Umbilical cord (tissue), 2 donors: ENCODE data around the gene SGCD. TPM values are rescaled to one million over a fixed set of nuclear protein-coding genes. Genes with fewer than 3 reads are reported as not detected.
A peak's percentile ranks its signal among the peaks of the same experiment; 100 is the strongest.
"Not testable (repeated sequence)": the region's sequence is repeated elsewhere in the genome, so short reads cannot be mapped to it uniquely, and the experiment has no call there.

Experiments used
- DNase-seq: peaks from one replicate; pipeline ENCODE4 v3.0.0-alpha.2; 2015; ENCODE audit warnings: low spot score
- total RNA-seq: library from RNA; depleted of rRNA; stranded (reverse); fragments of >200 nt; gene quantifications from one replicate; pipeline ENCODE4 v1.2.3, GENCODE V29; 2014; ENCODE audit warnings: low replicate concordance; ENCODE audit not compliant: insufficient read depth

SGCD gene
- total RNA-seq, 1 donor from 2014 or later: 43.8 TPM

GRCh38 chr5:156560002-156560401 is 233.0 kb downstream of the SGCD start:
- no peak for DNase-seq

- no peak for DNase-seq
These were observed 234.7 kb downstream of the SGCD start for GRCh38 chr5:156561651-156562050.

GRCh38 chr5:156570615-156571014 is 243.7 kb downstream of the SGCD start:
- DNase-seq: no peak

GRCh38 chr5:156581725-156582124 is 254.8 kb downstream of the SGCD start:
- DNase-seq: no peak

- DNase-seq: no peak
These were observed 255.2 kb downstream of the SGCD start for GRCh38 chr5:156582193-156582598.

GRCh38 chr5:156584871-156585270 is 257.9 kb downstream of the SGCD start:
- peak; percentile 21 for DNase-seq

GRCh38 chr5:156585999-156586398 is 259.0 kb downstream of the SGCD start:
- no peak for DNase-seq

GRCh38 chr5:156587012-156587411 is 260.0 kb downstream of the SGCD start:
- no peak for DNase-seq

GRCh38 chr5:156588306-156588705 is 261.3 kb downstream of the SGCD start:
- no peak for DNase-seq

- DNase-seq: peak; percentile 46
These were observed 262.4 kb downstream of the SGCD start for GRCh38 chr5:156589104-156589945.

GRCh38 chr5:156589946-156590216 is 262.9 kb downstream of the SGCD start:
- no peak for DNase-seq

GRCh38 chr5:156590978-156591377 is 264.0 kb downstream of the SGCD start:
- DNase-seq: no peak

GRCh38 chr5:156591631-156592030 is 264.7 kb downstream of the SGCD start:
- no peak for DNase-seq

GRCh38 chr5:156593546-156593945 is 266.6 kb downstream of the SGCD start:
- no peak for DNase-seq

- DNase-seq: no peak
These were observed 267.4 kb downstream of the SGCD start for GRCh38 chr5:156594406-156594805.

- DNase-seq: peak; percentile 47
These were observed 268.3 kb downstream of the SGCD start for GRCh38 chr5:156595132-156595787.

- DNase-seq: no peak
These were observed 270.3 kb downstream of the SGCD start for GRCh38 chr5:156597276-156597675.

GRCh38 chr5:156598964-156599363 is 272.0 kb downstream of the SGCD start:
- no peak for DNase-seq

GRCh38 chr5:156610582-156610981 is 283.6 kb downstream of the SGCD start:
- not testable (repeated sequence) for DNase-seq

- no peak for DNase-seq
These were observed 288.9 kb downstream of the SGCD start for GRCh38 chr5:156615901-156616300.

GRCh38 chr5:156617426-156617825 is 290.5 kb downstream of the SGCD start:
- DNase-seq: no peak

GRCh38 chr5:156618601-156619000 is 291.6 kb downstream of the SGCD start:
- no peak for DNase-seq

GRCh38 chr5:156621719-156622118 is 294.8 kb downstream of the SGCD start:
- no peak for DNase-seq
